CD4-positive, alpha-beta T cell treated with Interleukin-2 at 100 ng/mL for 4 hours (primary cell): ENCODE results near the gene ZCCHC9.
"Not testable (repeated sequence)": the region's sequence is repeated elsewhere in the genome, so short reads cannot be mapped to it uniquely, and the experiment has no call there.

Experiments
- DNase-seq: peaks from one replicate; pipeline ENCODE4 v3.0.0-alpha.2; 2020; ENCODE audit warnings: low spot score

The ZCCHC9 gene

DNA sequence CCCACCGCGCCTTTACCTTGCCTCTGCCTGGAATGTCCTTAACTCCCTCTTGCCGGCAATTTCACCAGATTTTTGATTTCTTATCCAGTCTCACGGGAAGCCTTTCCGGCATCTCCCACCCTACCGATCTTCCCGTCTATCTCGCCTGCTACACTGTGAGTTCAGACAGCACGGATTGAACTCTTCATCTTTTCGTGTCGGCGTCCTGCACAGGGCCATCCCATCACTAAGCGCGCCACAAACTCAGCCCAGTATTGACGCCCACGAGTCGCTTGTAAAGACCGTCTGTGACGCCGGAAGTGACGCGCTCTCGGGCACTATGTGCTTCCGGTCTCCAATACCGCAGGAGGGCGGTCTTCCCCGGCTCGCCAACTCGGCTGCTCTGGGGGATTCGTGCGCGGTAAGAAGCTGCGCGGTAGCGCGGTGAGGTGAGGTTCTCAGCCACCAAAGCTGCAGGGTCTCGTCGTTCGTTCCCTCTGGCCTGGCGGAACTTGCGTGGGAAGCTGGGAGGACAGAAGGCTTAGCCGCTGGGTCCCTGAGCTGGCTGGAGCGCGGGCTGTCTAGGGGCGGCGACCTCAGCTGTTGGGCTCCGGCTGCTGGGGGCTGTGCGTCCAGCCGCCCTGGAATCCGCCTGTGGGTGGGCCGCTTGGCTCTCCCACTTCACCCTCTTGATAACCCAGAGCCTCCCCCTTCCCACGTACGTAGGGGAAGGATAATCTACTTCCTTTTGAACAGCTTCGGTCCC is at the start of gene ZCCHC9:
Gene ZCCHC9, plus strand, starts transcription at position 317 of the 745 bp plus-strand sequence. CDS start 3,171 bp downstream, outside the sequence.
- DNase-seq, result peak; percentile 92

DNA sequence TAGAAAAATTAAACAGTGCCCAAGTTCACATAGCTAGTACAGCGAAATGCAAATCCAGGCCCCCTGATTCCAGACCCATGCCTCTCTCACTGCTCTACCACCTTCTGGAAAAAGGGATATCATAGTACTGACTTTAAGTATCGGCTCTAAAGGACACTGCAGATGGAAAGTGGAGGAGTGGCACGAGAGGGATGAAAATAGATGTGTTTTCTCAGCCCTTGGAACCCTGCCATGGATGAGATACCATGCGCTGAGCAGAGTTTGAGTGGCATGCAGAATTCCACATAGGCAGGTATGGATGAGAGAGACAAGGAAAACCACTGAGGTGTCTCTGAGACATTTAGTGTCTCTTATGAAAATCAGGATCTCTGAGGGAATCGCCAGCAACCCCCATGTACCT is 49.5 kb upstream of the ZCCHC9 start:
- DNase-seq, result no peak

DNA sequence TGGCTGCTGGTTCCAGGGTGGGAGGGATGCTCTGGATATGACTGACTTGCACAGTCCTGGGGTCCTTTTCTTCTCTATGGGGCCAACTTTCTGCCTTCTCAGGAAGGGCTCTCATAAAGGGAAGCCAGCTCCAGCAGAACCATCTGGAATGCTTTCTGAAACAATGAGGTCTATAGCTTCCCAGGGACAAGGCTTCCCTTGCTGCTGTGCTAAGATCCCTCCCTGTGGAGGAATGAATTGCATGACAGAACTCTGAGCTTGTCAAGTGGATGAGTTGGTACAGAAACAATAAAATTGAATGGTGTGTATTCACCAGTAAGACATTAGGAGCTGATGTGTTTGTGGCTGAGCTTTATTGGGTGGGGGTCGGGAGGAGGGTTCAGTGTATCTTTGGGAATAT is 48.5 kb upstream of the ZCCHC9 start:
- DNase-seq, result no peak

- no peak for DNase-seq
These were observed 47.5 kb upstream of the ZCCHC9 start for GRCh38 chr5:81253875-81254274.

DNA sequence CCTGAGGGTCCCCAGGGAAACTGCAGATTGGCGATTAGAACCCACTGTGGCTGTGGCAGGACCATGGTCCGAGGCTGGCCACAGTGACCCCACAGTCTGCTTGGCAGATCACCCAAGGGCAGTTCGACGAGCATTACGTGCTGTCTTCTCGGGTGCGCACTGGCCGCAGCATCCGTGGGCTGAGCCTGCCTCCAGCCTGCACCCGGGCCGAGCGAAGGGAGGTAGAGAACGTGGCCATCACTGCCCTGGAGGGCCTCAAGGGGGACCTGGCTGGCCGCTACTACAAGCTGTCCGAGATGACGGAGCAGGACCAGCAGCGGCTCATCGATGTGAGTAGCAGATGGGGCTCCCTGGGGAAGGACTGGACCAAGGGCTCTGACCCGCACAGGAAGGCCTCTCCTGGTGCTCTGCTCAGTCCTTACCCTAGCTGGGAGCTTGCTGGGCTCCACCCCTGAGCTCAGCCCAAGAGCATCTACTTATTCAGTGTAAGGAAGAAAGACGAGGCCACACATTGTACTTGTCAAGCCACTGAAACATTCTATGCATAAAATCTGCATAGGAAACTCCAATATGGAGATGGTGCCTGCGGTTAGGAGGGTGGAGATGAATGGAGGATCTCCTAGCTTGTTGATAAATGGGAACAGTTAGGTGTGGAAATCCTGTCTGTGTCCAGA is 46.4 kb upstream of the ZCCHC9 start:
- no peak for DNase-seq

DNA sequence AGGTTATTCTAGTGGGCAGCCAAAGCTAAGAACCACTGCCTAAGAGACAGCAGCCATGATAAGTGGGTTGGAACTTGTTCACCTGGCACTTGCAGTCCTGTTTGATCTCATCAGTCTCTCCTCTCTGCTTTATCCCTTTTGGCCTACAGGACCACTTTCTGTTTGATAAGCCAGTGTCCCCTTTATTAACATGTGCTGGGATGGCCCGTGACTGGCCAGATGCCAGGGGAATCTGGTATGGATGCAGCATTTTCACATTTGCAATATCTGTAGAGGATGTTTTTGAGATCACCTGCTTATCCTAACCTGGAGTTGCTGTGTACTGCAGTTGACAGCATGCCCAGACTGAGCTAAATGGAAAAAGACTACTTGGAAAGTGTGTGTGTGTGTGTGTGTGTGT is 44.6 kb upstream of the ZCCHC9 start:
- DNase-seq, result no peak

- not testable (repeated sequence) for DNase-seq
These were observed 38.6 kb upstream of the ZCCHC9 start for GRCh38 chr5:81262796-81263195.

DNA sequence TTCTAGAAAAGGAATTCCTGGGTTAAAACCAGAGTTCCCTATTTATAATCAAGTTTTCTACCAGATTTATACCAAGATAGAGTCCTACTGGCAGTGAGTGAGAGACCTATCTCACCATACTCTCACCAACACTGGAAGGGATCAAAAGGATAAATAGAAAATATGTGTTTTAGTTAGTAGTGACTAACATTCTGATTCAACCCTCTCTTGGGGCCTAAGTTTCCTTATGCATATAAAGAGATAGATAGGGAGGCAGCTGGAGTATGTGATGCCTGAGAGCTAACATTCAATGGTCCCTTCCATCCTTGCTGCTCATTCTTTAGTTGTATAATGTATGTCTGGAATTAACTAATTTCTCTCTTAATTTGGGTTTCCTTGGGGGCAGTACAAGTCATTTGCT is 36.3 kb upstream of the ZCCHC9 start:
- DNase-seq, result no peak

DNA sequence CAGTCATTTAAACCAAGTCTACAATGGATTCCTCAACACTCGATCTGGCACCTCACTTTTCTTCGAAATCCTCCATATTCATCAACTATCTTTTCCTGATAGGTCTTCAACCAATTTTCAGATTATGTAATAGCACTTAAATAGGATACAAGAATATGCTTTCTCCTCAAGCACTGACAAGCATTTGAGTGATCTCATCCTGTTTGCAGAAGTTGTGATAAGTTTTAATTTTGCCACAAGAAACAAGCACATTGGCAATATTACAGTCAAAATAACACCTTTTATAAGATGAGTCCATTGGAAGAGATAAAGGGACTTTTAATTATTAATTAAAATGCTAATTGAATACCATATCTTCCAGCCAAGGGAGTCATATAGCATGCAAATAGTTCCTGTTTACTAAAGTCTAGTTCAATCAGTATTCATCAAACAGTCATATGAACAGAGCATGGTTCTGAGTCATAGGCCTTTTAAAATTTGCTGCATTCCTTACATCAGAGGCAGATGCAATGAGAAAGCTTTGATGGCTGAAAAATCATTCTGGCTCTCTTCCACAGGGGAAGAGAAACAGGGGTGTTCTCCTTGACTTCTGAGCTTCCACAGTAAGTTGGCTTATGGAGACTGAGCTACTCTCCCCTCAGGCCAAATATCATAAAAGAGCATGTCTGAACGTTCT is 32.7 kb upstream of the ZCCHC9 start:
- no peak for DNase-seq

- DNase-seq, result no peak
These were observed 31.5 kb upstream of the ZCCHC9 start for GRCh38 chr5:81269751-81270393.

GRCh38 chr5:81270394-81271027 is 30.9 kb upstream of the ZCCHC9 start:
- not testable (repeated sequence) for DNase-seq

DNA sequence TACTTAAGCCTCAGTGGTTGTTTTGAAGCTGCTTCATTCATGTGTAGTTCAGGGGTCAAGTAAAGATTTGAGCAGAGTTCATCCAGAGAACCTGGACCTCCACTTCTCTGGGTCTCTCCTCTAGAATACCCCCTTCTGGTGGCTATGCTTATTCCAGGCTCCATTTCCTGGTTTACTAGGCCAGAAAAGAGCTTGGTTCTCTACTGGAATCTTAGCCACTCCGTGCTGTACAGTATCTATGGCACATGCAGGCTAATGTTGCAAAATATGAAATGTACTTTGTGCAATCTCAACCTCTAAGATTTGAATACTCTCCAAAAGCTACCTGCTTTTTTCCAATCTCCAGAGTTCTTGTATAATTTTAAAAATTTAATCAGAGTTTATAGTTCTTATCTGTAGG is 17.4 kb upstream of the ZCCHC9 start:
- DNase-seq, result no peak

DNA sequence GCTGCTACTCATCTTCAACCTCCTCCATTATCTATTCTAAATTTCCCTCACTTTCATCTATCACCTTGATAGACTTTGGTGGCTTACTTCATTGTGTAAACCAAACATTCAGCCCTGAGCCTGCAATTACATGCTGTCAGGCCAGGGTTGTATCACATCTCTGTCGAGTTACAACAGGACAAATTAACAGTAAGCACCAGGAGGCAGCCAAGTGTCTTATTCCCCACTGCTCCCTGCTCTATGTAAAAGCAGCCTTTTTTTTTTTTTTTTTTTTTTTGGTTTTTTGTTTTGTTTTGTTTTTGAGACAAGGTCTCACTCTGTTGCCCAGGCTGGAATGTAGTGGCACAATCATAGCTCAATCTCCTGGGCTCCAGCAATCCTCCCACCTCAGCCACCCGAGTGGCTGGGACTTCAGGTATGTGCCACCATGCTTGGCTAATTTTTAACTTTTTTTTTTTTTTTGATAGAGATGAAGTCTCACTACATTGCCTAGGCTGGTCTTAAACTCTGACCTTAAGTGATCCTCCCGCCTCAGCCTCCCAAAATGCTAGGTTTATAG is 15.2 kb upstream of the ZCCHC9 start:
- no peak for DNase-seq

DNA sequence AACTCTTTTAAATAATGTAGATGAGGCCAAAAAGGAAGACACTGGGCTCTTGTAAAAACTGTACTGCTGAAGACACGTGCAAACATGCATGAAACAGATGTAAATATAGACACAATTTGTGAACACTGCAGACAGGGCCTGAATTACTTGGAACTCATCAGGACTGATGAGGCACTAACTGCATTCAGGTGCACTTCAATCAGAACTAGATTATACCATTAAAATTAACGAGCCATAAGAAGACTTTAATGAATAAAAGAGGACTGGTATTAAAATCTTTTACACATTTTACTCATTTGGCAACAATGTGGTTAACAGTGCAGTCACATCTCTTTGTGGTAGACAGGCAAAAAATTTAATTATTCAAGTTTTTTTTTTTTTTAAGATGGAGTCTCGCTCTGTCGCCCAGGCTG is 13.4 kb upstream of the ZCCHC9 start:
- no peak for DNase-seq

GRCh38 chr5:81290146-81290545 is 11.2 kb upstream of the ZCCHC9 start:
- no peak for DNase-seq

- DNase-seq, result no peak
These were observed 9.3 kb upstream of the ZCCHC9 start for GRCh38 chr5:81292130-81292529.

DNA sequence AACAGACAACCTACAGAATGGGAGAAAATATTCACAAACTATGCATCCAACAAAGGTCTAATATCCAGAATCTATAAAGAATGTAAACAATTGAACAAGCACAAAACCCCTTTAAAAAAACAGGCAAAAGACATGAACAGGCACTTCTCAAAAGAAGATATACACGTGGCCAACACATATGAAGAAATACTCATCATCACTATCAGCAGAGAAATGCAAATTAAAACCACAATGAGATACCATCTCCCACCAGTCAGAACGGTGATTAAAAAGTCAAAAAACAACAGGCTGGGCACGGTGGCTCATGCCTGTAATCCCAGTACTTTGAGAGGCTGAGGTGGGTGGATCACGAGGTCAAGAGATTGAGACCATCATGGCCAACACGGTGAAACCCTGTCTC is 7.4 kb upstream of the ZCCHC9 start:
- not testable (repeated sequence) for DNase-seq

DNA sequence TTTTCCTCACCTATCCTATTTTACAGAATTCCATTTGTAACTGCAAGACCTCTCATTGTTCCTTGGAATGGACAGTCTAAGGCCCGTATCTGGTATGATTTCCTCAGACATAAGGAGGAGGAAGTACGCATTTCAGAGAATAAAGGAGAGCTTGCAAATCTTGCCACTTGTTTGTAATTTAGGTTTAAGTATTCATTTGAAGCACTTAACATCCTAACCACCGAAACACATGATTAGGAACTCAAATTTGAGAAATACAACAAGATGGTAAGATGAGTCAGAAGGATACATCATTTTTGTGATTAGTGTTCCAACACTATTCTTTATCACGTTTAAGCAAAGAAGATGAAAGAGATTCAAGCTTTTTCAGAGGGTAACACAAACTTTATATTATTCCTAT is 3.9 kb upstream of the ZCCHC9 start:
- DNase-seq, result no peak

DNA sequence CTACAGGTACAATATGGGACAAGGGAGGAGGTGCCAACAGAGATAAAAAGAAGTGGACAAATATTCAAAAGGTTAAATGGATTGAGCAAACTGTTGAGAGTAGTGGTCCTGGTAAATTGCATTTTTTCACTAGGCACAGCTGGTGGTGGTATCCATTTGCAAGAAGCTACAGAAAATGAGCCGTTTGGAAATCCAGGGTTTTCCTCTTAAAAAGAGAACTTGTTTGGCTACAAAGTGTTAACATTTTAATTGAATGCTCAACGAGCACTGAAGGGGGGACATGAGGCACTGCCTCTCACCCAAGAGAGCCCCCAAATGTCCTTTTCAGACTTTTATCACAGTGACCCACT is 491 bp upstream of the ZCCHC9 start:
- no peak for DNase-seq

DNA sequence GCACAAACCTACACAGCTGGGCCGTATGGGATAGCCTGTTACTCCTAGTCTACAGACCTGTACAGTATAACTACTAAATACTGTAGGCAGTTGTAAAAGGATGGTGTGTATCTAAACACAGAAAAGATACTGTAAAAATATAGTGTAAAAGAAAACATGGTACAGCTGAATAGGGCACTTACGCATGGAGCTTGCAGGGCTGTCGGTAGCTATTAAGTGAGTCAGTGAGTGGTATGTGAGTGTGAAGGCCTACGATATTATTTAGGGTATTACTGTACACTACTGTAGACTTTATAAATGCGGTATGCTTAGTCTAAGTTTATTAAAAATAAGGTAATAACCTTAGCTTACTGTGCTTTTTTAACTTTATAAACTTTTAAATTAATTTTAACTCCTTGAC is 1.2 kb downstream of the ZCCHC9 start:
- no peak for DNase-seq

DNA sequence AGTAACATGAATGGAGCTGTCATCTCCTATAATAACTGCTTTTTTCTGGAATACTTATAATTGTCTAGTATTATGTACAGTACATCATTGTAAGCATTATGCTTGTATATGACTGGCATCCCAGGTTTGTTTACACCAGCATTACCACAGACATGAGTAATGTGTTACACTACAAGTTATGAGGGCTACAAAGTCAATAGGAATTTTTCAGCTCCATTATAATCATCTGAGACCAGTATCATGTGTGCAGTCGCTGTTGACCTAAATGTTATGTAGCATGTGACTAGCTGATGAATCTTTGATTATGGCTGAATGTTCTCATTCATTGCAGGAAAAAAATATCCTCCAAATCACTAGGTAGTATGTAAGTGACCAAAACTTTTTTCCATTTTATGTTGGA is 2.2 kb downstream of the ZCCHC9 start:
- DNase-seq, result no peak

DNA sequence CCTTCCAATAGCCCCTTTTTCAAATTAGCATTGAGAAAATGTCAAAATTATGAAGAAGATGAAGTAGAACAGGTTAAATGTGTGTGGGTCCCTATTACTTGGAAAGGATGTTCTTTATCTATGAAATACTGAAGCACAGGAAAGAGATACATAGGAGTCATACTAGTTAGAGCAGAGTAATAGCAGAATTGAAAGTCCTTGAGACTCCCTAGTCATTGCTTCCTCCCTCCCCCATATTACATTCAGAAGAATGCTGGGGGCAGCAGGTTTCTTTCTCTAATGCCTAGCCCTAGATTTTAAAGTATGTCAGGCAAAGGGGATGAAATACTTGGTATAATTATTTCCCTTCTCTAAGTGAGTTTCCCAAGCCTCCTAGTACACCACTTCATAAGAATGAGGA is 4.4 kb downstream of the ZCCHC9 start:
- DNase-seq, result no peak
